Thyroid gland (tissue), 4 donors: ENCODE results near the gene RHEBL1. TPM values are rescaled to one million over a fixed set of nuclear protein-coding genes. Genes with fewer than 3 reads are reported as not detected.

Experiments used
- DNase-seq, 2 donors: peaks; one replicate each; pipeline ENCODE4 v3.0.0-alpha.2; 2019
- H3K27ac ChIP-seq, 3 donors: fragments of 200-600 bp; sonication (generic); 1 replicate in 2 of 3; 2 replicates in 1 of 3; pipeline ENCODE4 v1.5.1; 2016 to 2019; ENCODE audit warnings: mild to moderate bottlenecking in 1 of 3, moderate library complexity in 1 of 3
- H3K27me3 ChIP-seq: fragments of 200-600 bp; sonication (generic); one replicate; pipeline ENCODE4 v1.5.1; 2019
- H3K36me3 ChIP-seq, 2 donors: fragments of 200-600 bp; sonication (generic); one replicate each; pipeline ENCODE4 v1.5.1; 2016 to 2019
- H3K4me1 ChIP-seq, 2 donors: fragments of 200-600 bp; sonication (generic); one replicate each; pipeline ENCODE4 v1.5.1; 2017 to 2019
- H3K4me3 ChIP-seq, 3 donors: fragments of 200-600 bp; sonication (generic); replicated peaks in 1 of 3; 1 replicate in 2 of 3; 2 replicates in 1 of 3; pipeline ENCODE4 v1.5.1; 2016; ENCODE audit warnings: mild to moderate bottlenecking in 1 of 3
- H3K9me3 ChIP-seq: fragments of 200-600 bp; sonication (generic); one replicate; pipeline ENCODE4 v1.5.1; 2017
- CTCF ChIP-seq, 6 experiments: fragments of 200-600 bp in 3 of 6; fragments of 450-650 bp in 3 of 6; sonication (generic) in 3 of 6; IDR thresholded peaks; one replicate each; pipeline ENCODE4 v1.5.1; 2016 to 2019; ENCODE audit warnings: antibody characterized with exemption in 6 of 6, mild to moderate bottlenecking in 2 of 6, inconsistent platforms in 1 of 6, moderate library complexity in 1 of 6
- POLR2A ChIP-seq, 2 donors: fragments of 450-650 bp; IDR thresholded peaks; one replicate each; pipeline ENCODE4 v1.6.1; 2017; ENCODE audit warnings: antibody characterized with exemption in 2 of 2, mild to moderate bottlenecking in 2 of 2, moderate library complexity in 1 of 2
- WGBS, 2 donors: methylation state at CpG; one replicate each; pipeline ENCODE4 v1.1.5; 2017; 5-methylcytosine and 5-hydroxymethylcytosine counted together
- intact Hi-C: fragments of 100-400 bp; cut with DNase I; formaldehyde crosslinking; loops from one replicate; pipeline ENCODE4 v1.15.1; 2023
- total RNA-seq, 4 donors: library from RNA; depleted of rRNA; stranded (reverse); fragments of >200 nt; gene quantifications; one replicate each; pipeline ENCODE4 v1.2.3, GENCODE V29; 2016

Gene RHEBL1
- total RNA-seq, 4 donors from 2014 or later: 0.98 TPM; not detected in 3

- Histone ChIP-seq H3K27ac (no peak within 1 kb of the TSS), H3K4me1 (peaks cover 28 to 50% of the 10 kb centered on the region in 2 donors), H3K27me3 (peaks cover 12% of the 10 kb centered on the region), H3K36me3 (peaks cover 17 to 27% of the 10 kb centered on the region in 2 donors), H3K4me3 (peak within 1 kb of the TSS in 1 of 3 donors; percentile 8), H3K9me3 (no peaks in the 10 kb centered on the region)
- DNase-seq: peak; percentile 59 to 71
- WGBS, 2 donors: 2 to 4% methylated on average over 18 to 28 of the region's 49 CpGs
- TF ChIP-seq CTCF (IDR thresholded peaks at IDR 0.05): no peak
- TF ChIP-seq POLR2A (IDR thresholded peaks at IDR 0.05): no peak
- intact Hi-C loops: no loop called here
Measured at GRCh38 chr12:49094160-49094974, 24.6 kb upstream of the RHEBL1 start, which contains the start of gene DHH. Gene DHH, minus strand, starts transcription at chr12:49094801. Its CDS starts 289 bp downstream, at chr12:49094512.

GRCh38 chr12:49093792-49094159 is 24.0 kb upstream of the RHEBL1 start:
- no peak for DNase-seq
- Histone ChIP-seq H3K9me3 (no peaks in the 10 kb centered on the region), H3K4me3 (peak overlapping the region in 1 of 3 donors; percentile 8), H3K27me3 (peaks cover 12% of the 10 kb centered on the region), H3K27ac (no peak overlapping the region), H3K36me3 (peaks cover 11 to 22% of the 10 kb centered on the region in 2 donors), H3K4me1 (peaks cover 28 to 52% of the 10 kb centered on the region in 2 donors)
- WGBS, 2 donors: 2 to 3% methylated on average over 9 of the region's 9 CpGs
- TF ChIP-seq POLR2A (IDR thresholded peaks at IDR 0.05): no peak
- TF ChIP-seq CTCF (IDR thresholded peaks at IDR 0.05): no peak
- intact Hi-C loops: no loop called here

- TF ChIP-seq CTCF (IDR thresholded peaks at IDR 0.05) (no peak), POLR2A (IDR thresholded peaks at IDR 0.05) (no peak)
- Histone ChIP-seq H3K36me3 (peaks cover 7 to 15% of the 10 kb centered on the region in 2 donors), H3K27me3 (peaks cover 12% of the 10 kb centered on the region), H3K4me3 (no peak overlapping the region), H3K9me3 (no peaks in the 10 kb centered on the region), H3K27ac (no peak overlapping the region), H3K4me1 (peaks cover 28 to 60% of the 10 kb centered on the region in 2 donors)
- WGBS, 2 donors: 48 to 60% methylated on average over 4 of the region's 4 CpGs
- intact Hi-C loops: no loop called here
- no peak for DNase-seq
Measured at GRCh38 chr12:49092816-49093406, 23.1 kb upstream of the RHEBL1 start.

- no peak overlapping the region for H3K4me3 ChIP-seq
- peaks cover 3 to 8% of the 10 kb centered on the region in 2 donors for H3K36me3 ChIP-seq
- no peaks in the 10 kb centered on the region for H3K9me3 ChIP-seq
- WGBS, 2 donors: 9% methylated on average over 22 to 24 of the region's 32 CpGs
- intact Hi-C loops: no loop called here
- H3K4me1 ChIP-seq: peaks cover 28 to 60% of the 10 kb centered on the region in 2 donors
- peak; percentile 14 to 26 for DNase-seq
- H3K27me3 ChIP-seq: peaks cover 12% of the 10 kb centered on the region
- TF ChIP-seq CTCF (IDR thresholded peaks at IDR 0.05): peak in 3 of 6 experiments; percentile 10 to 26 (median 15)
- TF ChIP-seq POLR2A (IDR thresholded peaks at IDR 0.05): no peak
- no peak overlapping the region for H3K27ac ChIP-seq
Measured at GRCh38 chr12:49092086-49092815, 22.5 kb upstream of the RHEBL1 start.
